CD4-positive, alpha-beta T cell treated with Interleukin-17A for 1 hour (primary cell): ENCODE data around the gene CACNA1G.
A peak's percentile ranks its signal among the peaks of the same experiment; 100 is the strongest.

Experiments used
- DNase-seq: peaks from one replicate; pipeline ENCODE4 v3.0.0-alpha.2; 2020

The CACNA1G gene

GRCh38 chr17:50534222-50534978 lies 26.1 kb upstream of the CACNA1G start:
- DNase-seq, result no peak

- no peak for DNase-seq
These were observed 25.6 kb upstream of the CACNA1G start for GRCh38 chr17:50534979-50535326.

GRCh38 chr17:50535407-50535806 lies 25.1 kb upstream of the CACNA1G start:
- no peak for DNase-seq

- no peak for DNase-seq
These were observed 23.6 kb upstream of the CACNA1G start for GRCh38 chr17:50536683-50537646.

- DNase-seq, result no peak
These were observed 22.6 kb upstream of the CACNA1G start for GRCh38 chr17:50537721-50538548.

GRCh38 chr17:50538549-50539410 lies 21.7 kb upstream of the CACNA1G start:
- DNase-seq, result no peak

- DNase-seq, result no peak
These were observed 20.6 kb upstream of the CACNA1G start for GRCh38 chr17:50539762-50540559.

- no peak for DNase-seq
These were observed 19.7 kb upstream of the CACNA1G start for GRCh38 chr17:50540560-50541401.

- no peak for DNase-seq
These were observed 19.2 kb upstream of the CACNA1G start for GRCh38 chr17:50541402-50541715.

- peak; percentile 81 for DNase-seq
These were observed 18.5 kb upstream of the CACNA1G start for GRCh38 chr17:50541716-50542688.

GRCh38 chr17:50542795-50543774 lies 17.4 kb upstream of the CACNA1G start:
- DNase-seq, result no peak

- no peak for DNase-seq
These were observed 16.0 kb upstream of the CACNA1G start for GRCh38 chr17:50544516-50544915.

- DNase-seq, result no peak
These were observed 15.2 kb upstream of the CACNA1G start for GRCh38 chr17:50545311-50545710.

- DNase-seq, result no peak
These were observed 13.8 kb upstream of the CACNA1G start for GRCh38 chr17:50546701-50547034.

- DNase-seq, result peak; percentile 85
These were observed 13.3 kb upstream of the CACNA1G start, which contains the start of gene SPATA20 for GRCh38 chr17:50547035-50547735. Gene SPATA20, plus strand, starts transcription at chr17:50547174. Its CDS starts 35 bp downstream, at chr17:50547209.

GRCh38 chr17:50547736-50548083 lies 12.8 kb upstream of the CACNA1G start:
- DNase-seq, result no peak

- no peak for DNase-seq
These were observed 11.7 kb upstream of the CACNA1G start for GRCh38 chr17:50548831-50549230.
